ENCODE measurements around the gene RBM19. TPM values are rescaled to one million over a fixed set of nuclear protein-coding genes. Genes with fewer than 3 reads are reported as not detected.

The RBM19 gene
- total and polyA plus RNA-seq, 3 donors from 2014 or later, result 28.9 to 55.4 (median 49.5) TPM

- WGBS, 2 donors, result 96 to 97% methylated on average over 8 of the region's 8 CpGs
- TF ChIP-seq POLR2A (IDR thresholded peaks at IDR 0.05), result no peak
- TF ChIP-seq, protein P1, sequence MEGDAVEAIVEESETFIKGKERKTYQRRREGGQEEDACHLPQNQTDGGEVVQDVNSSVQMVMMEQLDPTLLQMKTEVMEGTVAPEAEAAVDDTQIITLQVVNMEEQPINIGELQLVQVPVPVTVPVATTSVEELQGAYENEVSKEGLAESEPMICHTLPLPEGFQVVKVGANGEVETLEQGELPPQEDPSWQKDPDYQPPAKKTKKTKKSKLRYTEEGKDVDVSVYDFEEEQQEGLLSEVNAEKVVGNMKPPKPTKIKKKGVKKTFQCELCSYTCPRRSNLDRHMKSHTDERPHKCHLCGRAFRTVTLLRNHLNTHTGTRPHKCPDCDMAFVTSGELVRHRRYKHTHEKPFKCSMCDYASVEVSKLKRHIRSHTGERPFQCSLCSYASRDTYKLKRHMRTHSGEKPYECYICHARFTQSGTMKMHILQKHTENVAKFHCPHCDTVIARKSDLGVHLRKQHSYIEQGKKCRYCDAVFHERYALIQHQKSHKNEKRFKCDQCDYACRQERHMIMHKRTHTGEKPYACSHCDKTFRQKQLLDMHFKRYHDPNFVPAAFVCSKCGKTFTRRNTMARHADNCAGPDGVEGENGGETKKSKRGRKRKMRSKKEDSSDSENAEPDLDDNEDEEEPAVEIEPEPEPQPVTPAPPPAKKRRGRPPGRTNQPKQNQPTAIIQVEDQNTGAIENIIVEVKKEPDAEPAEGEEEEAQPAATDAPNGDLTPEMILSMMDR (IDR thresholded peaks at IDR 0.05), result no peak
- Histone ChIP-seq H3K36me3 (ENCODE audit: low read depth, missing control alignments) (no peaks in the 10 kb centered on the region), H3K4me3 (no peak overlapping the region), H3K27me3 (no peaks in the 10 kb centered on the region), H3K4me1 (no peaks in the 10 kb centered on the region), H3K27ac (no peak overlapping the region), H3K9me3 (no peaks in the 10 kb centered on the region)
- intact Hi-C loops (cut with DNase I; ENCODE audit: low total_unique reads), result no loop called here
- no peak for DNase-seq
These were observed 39.3 kb downstream of the RBM19 start for GRCh38 chr12:113926788-113927187.

GRCh38 chr12:113924341-113924740, 41.8 kb downstream of the RBM19 start:
- Histone ChIP-seq H3K27ac (no peak overlapping the region), H3K9me3 (no peaks in the 10 kb centered on the region), H3K4me3 (no peak overlapping the region), H3K27me3 (no peaks in the 10 kb centered on the region), H3K4me1 (no peaks in the 10 kb centered on the region), H3K36me3 (ENCODE audit: low read depth, missing control alignments) (no peaks in the 10 kb centered on the region)
- WGBS, 2 donors, result 75 to 80% methylated on average over 4 of the region's 4 CpGs
- intact Hi-C loops (cut with DNase I; ENCODE audit: low total_unique reads), result no loop called here
- no peak for DNase-seq
- no peak for TF ChIP-seq POLR2A (IDR thresholded peaks at IDR 0.05)
- TF ChIP-seq, protein P1 (IDR thresholded peaks at IDR 0.05), result no peak

DNA sequence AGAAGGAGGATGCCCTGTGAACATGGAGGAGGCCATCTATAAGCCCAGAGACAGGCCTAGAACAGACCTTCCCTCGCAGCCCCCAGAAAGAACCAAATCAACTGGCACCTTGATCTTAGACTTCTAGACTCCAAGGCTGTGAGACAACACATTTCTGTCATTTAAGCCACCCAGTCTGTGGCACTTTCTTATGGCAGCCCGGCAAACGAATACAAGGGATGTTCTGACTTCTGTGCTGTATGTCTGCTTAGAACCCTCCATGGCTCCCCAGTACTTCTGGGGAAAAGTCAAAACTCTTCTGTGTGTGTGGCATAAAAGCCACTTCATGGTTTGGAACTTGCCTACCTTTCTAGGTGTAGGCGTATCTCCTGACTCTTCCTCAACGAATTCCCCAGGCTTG, 42.9 kb downstream of the RBM19 start:
- Histone ChIP-seq H3K27ac (no peak overlapping the region), H3K9me3 (no peaks in the 10 kb centered on the region), H3K36me3 (ENCODE audit: low read depth, missing control alignments) (no peaks in the 10 kb centered on the region), H3K4me3 (no peak overlapping the region), H3K27me3 (no peaks in the 10 kb centered on the region), H3K4me1 (no peaks in the 10 kb centered on the region)
- no peak for TF ChIP-seq POLR2A (IDR thresholded peaks at IDR 0.05)
- TF ChIP-seq, protein P1 (IDR thresholded peaks at IDR 0.05), result no peak
- WGBS, 2 donors, result 89 to 90% methylated on average over 5 of the region's 5 CpGs
- intact Hi-C loops (cut with DNase I; ENCODE audit: low total_unique reads), result no loop called here
- DNase-seq, result no peak

- TF ChIP-seq POLR2A (IDR thresholded peaks at IDR 0.05), result no peak
- TF ChIP-seq, protein P1 (IDR thresholded peaks at IDR 0.05), result no peak
- Histone ChIP-seq H3K27me3 (no peaks in the 10 kb centered on the region), H3K36me3 (ENCODE audit: low read depth, missing control alignments) (no peaks in the 10 kb centered on the region), H3K4me3 (no peak overlapping the region), H3K9me3 (no peaks in the 10 kb centered on the region), H3K27ac (no peak overlapping the region), H3K4me1 (no peaks in the 10 kb centered on the region)
- DNase-seq, result no peak
- 93 to 98% methylated on average over 3 of the region's 3 CpGs for WGBS, 2 donors
- intact Hi-C loops (cut with DNase I; ENCODE audit: low total_unique reads), result no loop called here
These were observed 44.7 kb downstream of the RBM19 start for GRCh38 chr12:113921430-113921829.

- intact Hi-C loops (cut with DNase I; ENCODE audit: low total_unique reads), result loop anchor here (10.0 kb wide), 1 partner anchor 455 kb away; no protein-coding TSS in a partner anchor
- H3K27me3 ChIP-seq, result no peaks in the 10 kb centered on the region
- DNase-seq, result no peak
- H3K4me3 ChIP-seq, result no peak overlapping the region
- no peaks in the 10 kb centered on the region for H3K9me3 ChIP-seq
- WGBS, 2 donors, result 93 to 96% methylated on average over 5 of the region's 5 CpGs
- no peak for TF ChIP-seq POLR2A (IDR thresholded peaks at IDR 0.05)
- TF ChIP-seq, protein P1 (IDR thresholded peaks at IDR 0.05), result no peak
- no peak overlapping the region for H3K27ac ChIP-seq
- no peaks in the 10 kb centered on the region for H3K36me3 ChIP-seq (ENCODE audit: low read depth, missing control alignments)
- no peaks in the 10 kb centered on the region for H3K4me1 ChIP-seq
These were observed 46.3 kb downstream of the RBM19 start for GRCh38 chr12:113919791-113920190.
